SHP77 treated with DMSO at 0.1 percent for 48 hours (cell line): ENCODE measurements around the gene TAF4.

Source experiments
- DNase-seq: peaks from one replicate; lab custom pipeline; 2025; lab: John Stamatoyannopoulos, UW

Gene TAF4

DNA sequence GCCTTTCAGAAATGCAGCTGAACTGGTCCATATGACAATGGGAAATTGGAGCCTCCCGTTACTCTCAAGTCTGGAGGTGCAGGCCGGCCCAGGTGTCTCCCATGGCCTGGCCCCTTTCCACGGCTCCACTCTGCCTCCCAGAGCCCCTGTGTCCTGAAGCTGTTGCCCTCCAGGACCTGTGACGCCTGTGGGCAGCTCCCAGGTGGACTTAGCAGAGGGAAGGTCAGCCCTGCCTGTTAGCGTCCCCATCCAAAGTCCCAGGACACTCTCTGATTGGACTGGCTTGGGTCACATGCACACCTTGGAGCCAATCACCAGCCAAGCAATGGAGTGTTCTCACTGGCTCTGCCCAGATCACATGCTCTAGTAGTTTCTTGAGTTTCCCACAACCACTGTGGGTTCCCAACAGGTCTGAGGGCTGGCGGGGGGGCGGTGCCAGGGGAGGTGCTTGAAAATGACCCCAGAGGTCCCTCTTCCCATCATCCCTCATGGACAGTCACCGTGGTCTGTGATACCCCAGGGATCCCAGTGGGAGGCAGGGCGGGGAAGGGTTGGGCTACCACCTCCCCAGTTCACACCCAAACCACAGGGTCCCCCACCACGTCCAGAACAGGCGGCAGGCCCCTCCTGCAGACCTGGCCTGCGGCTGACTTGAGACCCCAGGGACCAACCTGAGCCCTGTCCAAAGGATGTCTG is 135.6 kb downstream of the TAF4 start:
- no peak for DNase-seq

DNA sequence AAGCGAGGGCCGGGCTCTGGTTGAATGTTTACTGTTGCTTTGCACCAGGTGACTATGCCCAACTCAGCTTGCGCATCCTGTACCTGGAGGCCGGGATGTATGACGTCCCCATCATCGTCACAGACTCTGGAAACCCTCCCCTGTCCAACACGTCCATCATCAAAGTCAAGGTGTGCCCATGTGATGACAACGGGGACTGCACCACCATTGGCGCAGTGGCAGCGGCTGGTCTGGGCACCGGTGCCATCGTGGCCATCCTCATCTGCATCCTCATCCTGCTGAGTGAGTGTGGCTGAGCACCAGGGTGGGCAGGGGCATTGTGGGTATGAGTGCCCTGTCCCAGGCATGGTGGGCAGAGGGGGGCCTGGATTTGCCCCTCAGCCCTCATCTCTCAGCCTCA is 136.1 kb downstream of the TAF4 start:
- no peak for DNase-seq

GRCh38 chr20:61927826-61928541 is 137.7 kb downstream of the TAF4 start:
- DNase-seq: no peak

DNA sequence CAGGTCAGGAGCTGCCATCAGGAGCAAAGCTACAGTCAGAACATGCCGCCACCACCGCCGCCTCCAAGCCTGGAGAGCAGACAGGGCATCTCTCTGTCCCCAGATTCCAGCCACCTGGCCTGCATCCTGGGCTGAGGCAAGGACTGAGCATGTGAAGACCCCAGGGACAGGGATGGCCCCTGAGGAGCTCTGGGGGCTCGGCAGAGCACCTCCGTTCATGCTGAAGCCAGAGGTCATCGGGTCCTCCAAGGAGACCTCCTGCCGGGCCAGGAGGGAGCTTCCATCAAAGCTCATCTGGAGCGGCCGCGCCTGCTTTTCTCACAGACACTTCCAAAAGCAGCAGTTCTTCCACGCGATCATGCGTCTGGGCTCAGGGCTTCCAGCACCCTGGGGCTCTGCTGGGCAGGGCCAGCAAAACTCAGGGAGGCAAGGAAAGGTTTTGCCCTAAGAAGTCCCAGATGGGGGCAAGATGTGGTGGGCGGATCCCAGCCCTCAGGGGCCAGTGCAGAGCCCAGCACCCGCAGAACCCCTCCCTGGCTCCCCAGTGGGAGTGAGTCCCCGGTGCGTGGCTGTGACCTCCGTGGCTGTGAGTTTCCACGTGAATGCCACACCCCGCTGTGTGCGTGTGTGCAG is 138.4 kb downstream of the TAF4 start:
- DNase-seq: no peak

DNA sequence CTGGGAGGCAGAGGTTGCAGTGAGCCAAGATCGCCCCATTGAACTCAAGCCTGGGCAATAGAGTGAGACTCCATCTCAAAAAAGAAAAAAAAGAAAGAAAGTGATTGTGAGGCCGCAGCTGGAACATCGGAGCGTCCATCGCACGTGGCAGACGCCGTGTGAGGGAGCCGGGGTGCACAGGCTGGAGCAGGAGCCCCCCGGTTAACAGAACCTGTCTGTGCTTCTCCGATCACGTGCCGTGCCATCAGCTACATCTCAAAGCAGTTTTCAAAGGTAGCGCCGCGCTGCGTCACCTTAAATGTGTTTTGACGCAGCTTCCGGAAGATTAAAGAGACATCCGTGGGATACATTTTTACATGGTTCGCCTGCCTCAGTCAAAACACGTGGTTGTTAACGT is 138.9 kb downstream of the TAF4 start:
- DNase-seq: no peak

GRCh38 chr20:61926253-61926613 is 139.4 kb downstream of the TAF4 start:
- DNase-seq: no peak

DNA sequence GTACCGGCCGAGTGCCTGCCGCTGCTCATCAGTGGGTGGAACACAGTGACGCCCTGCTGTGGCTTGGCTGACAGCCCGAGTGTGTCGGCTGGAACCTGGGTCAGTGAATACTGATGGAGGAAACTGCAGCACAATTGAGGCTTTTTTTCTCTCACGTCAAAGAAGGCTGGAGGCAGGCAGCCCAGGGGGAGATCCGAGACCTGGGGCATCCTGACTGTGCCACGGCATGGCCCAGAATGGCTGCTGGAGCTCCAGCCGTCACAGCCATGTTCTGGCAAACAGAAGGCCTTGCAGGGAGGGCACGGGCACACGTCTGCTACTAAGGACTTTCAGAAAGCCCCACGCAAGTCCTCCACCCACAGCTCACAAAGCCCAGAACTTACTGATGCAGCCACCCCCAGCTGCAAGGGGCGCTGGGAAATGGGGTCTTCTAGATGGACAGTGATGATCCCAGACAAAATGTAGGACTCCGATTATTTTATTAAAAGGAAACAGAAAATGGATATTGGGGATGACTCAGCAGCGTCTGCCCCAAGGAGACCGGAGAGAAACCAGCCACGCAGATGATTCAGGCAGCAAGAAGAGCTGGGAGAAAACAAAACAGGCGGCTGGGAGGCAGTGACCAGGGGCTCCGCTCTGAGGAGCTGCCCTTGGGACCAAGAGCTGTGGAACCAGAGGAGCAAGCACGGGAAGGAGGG is 140.0 kb downstream of the TAF4 start:
- no peak for DNase-seq

DNA sequence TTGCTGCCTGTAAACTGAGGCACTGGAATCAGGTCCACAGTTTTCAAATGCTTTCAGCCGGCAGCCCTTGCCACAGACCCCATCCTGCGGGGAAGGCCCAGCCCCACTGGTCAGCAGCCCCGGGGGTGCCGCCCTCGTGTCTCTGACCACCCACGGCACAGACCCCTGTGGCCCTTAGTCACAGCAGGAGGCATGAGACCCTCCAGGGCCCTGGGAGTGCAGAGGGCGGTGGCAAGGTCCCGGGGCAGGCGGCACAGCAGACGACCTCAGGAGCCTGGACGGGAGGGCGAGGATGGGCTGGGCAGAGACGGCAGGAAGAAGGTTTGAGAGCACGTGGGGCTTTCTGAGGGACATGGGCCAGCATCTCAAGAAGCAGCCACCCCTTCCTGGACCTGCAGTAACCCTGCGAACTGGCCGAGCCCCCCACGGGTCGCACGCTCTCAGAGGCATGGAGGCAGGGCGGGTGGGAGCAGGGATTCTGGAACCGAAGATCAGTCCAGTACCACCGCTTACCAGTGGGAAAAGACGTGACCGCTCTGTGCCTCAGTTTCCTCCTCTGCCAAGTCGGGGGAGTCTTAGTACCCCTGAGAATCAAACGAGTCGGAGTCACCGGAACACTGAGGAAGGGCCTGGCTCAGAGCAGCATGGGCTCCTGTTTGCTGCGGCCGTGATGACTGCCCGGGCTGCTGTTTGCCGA is 140.7 kb downstream of the TAF4 start:
- no peak for DNase-seq
